PC-3 (cell line): ENCODE measurements around the gene MYO9A.

Experiments used
- EZH2 ChIP-seq: fragments of 300-600 bp; sonication (generic); IDR thresholded peaks from one replicate; pipeline ENCODE4 v1.6.1; 2017; ENCODE audit warnings: antibody characterized with exemption, mild to moderate bottlenecking, low read length; ENCODE audit not compliant: unreplicated experiment
- TF ChIP-seq, protein P1 (sequence below): fragments of 300-600 bp; sonication (generic); conservative IDR thresholded peaks from 2 replicates; pipeline ENCODE4 v1.5.1; 2017; ENCODE audit warnings: antibody characterized with exemption, low read depth, mild to moderate bottlenecking, low read length

DNA sequence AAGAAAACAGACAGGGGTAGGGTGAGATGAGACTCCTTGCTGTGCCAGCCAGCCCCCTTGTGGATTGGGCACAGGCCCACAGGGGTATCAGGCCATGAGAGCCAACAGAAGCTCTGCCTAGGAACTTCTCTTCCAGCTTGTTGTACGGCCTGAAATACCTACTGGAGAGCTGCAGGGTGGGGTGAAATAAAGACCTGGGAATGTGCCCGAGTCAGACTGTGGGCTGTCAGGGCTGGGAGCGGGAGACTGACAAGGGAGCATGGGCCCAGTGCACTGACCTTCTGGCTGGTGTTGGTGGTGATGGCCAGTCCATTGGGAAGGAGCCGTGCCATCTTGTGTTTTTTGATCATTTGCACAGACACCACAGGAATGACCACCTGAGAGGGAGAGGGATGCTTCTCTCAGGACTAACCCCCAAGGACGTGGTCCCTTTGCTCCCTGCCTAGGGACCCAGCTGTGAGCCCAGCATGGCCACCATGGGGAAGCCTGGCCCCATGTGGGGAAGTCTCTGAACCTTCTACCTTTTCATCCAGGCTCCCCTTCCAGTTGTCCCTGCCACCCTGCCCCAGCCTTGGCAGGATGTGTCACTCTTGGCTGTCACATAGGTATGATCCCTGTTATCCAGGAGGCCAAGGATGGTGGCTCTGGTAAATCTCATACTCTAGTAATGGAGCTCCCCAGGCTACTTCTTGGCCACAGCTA, 48.9 kb upstream of the MYO9A start:
- TF ChIP-seq, protein P1, sequence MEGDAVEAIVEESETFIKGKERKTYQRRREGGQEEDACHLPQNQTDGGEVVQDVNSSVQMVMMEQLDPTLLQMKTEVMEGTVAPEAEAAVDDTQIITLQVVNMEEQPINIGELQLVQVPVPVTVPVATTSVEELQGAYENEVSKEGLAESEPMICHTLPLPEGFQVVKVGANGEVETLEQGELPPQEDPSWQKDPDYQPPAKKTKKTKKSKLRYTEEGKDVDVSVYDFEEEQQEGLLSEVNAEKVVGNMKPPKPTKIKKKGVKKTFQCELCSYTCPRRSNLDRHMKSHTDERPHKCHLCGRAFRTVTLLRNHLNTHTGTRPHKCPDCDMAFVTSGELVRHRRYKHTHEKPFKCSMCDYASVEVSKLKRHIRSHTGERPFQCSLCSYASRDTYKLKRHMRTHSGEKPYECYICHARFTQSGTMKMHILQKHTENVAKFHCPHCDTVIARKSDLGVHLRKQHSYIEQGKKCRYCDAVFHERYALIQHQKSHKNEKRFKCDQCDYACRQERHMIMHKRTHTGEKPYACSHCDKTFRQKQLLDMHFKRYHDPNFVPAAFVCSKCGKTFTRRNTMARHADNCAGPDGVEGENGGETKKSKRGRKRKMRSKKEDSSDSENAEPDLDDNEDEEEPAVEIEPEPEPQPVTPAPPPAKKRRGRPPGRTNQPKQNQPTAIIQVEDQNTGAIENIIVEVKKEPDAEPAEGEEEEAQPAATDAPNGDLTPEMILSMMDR = no peak
- no peak for TF ChIP-seq EZH2
